Gastroesophageal sphincter (tissue), 3 donors: Measurements from ENCODE around the gene KIAA0586.

Source experiments
- CTCF ChIP-seq, 4 experiments: fragments of 200-600 bp in 2 of 4; fragments of 450-650 bp in 2 of 4; sonication (generic) in 1 of 4; IDR thresholded peaks; one replicate each; pipeline ENCODE4 v1.5.1; 2017 to 2019; ENCODE audit warnings: antibody characterized with exemption in 4 of 4, mild to moderate bottlenecking in 2 of 4, moderate library complexity in 2 of 4
- EP300 ChIP-seq: sonication (generic); formaldehyde crosslinking; IDR thresholded peaks from one replicate; pipeline ENCODE4 v1.6.1; 2017; ENCODE audit warnings: antibody characterized with exemption, mild to moderate bottlenecking
- POLR2AphosphoS5 ChIP-seq: sonication (generic); formaldehyde crosslinking; IDR thresholded peaks from one replicate; pipeline ENCODE4 v1.6.1; 2017; ENCODE audit warnings: antibody characterized with exemption

GRCh38 chr14:58560208-58560607, 132.7 kb downstream of the KIAA0586 start:
- TF ChIP-seq CTCF (IDR thresholded peaks at IDR 0.05) (no peak), EP300 (no peak), POLR2AphosphoS5 (no peak)
